Adipocyte (in vitro differentiated cells): ENCODE data around the gene TDRD5.

Source experiments
- DNase-seq: peaks from one replicate; pipeline ENCODE4 v3.0.0-alpha.2; 2015; ENCODE audit warnings: low read depth
- H3K27me3 ChIP-seq: replicated peaks from 2 replicates; pipeline ENCODE4 v1.7.0; 2013; ENCODE audit warnings: mild to moderate bottlenecking, low read length, moderate library complexity; ENCODE audit not compliant: control insufficient read depth, insufficient read depth
- H3K36me3 ChIP-seq: 2 replicates; pipeline ENCODE4 v1.7.0; 2013; ENCODE audit warnings: low read length, mild to moderate bottlenecking, moderate library complexity; ENCODE audit not compliant: control insufficient read depth, insufficient read depth, severe bottlenecking
- H3K4me1 ChIP-seq: 2 replicates; pipeline ENCODE4 v1.7.0; 2013; ENCODE audit warnings: mild to moderate bottlenecking, low read length, moderate library complexity; ENCODE audit not compliant: control insufficient read depth, insufficient read depth
- H3K4me3 ChIP-seq: 2 replicates; pipeline ENCODE4 v1.7.0; 2013; ENCODE audit warnings: mild to moderate bottlenecking, low read length, moderate library complexity
- H3K9ac ChIP-seq: 2 replicates; pipeline ENCODE4 v1.7.0; 2013; ENCODE audit warnings: mild to moderate bottlenecking, low read length, moderate library complexity
- H3K9me3 ChIP-seq: 2 replicates; pipeline ENCODE4 v1.7.0; 2013; ENCODE audit warnings: mild to moderate bottlenecking, low read length, moderate library complexity; ENCODE audit not compliant: control insufficient read depth

Gene TDRD5, protein sequence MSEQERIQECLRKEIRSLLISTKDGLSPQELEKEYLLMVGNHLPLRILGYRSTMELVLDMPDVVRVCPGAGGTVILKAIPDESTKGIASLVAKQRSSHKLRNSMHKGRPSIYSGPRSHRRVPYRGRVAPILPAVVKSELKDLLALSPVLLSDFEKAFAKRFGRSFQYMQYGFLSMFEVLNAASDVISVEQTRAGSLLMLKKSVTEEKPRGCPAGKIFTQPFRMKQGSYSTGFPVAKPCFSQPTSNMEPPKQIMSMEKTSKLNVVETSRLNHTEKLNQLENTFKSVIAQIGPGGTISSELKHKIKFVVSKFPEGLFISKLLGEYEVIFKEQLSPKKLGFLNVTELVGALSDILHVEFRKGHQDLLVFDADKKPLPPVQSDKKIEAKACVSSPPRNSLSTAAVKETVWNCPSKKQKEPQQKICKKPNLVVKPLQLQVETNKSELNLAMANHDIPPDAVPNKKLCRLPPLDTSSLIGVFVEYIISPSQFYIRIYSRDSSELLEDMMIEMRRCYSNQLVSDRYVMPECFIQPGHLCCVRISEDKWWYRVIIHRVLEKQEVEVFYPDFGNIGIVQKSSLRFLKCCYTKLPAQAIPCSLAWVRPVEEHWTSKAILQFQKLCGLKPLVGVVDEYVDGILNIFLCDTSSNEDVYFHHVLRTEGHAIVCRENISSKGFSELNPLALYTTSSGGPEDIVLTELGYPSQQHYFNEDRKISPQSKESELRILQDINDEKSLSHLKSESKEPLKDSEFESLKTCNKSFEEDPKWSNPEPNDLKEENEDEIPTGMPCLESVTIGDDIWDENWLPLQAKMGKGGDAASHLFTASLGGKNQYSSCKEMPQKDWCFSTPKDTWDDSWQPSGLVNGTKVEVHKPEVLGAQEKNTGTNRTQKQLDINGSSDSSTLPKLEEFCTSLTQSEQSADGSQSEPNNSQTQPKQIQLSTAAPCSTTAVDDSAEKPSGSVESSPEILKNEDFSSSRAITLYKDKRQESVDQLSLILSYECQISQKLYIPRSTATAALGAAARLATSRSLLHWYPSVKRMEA

DNA sequence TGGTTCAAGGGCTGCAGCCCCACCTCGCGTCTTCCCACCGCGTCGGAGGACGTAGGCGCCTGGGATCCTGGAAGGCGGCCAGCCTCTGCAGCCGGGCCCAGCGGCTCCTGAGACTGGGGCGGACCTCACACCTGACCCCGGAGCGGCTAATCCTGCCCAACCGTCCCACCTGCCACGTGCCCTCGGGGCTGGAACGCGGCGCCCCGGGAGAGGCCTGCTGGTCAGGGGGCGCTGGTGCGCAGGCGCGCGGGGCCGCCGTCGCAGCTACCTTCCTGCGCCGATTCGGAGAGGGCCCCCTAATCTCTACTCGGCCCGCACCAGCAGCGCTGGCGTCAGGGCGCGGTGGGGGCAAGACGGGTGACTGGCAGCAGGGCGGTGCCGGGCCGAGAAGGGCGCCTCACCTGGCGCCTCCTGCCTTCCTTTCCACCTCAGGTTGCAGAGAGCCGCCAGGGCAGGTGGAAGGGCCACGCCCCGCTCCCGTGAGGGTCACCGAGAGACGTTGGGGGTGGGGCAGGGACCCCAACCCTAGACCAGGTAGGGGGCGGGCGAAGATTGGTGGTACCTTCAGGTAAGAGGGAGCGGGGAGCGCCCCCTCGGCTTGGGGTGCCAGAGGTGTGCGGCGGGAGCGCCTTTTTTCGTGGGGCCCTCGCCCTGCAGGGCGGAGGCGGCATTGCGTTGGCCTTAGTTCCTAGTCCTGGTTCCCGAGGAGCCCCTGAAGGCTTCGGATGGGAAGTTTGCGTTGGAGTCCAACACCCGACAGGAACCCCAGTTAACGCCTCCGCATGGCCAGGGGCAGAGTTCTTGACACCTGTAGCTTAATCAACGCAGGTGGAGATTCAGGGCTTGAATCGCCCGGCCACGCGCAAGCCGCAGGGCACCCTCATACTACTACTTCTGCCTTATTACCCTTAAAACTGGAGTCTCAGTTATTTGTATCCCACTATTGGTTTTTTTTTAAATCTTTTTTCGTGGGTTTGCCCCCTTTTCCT lies at the start of gene TDRD5:
Gene TDRD5, plus strand, starts transcription at position 241 of the 989 bp plus-strand sequence. CDS start 784 bp downstream, outside the sequence.
- Histone ChIP-seq H3K4me3 (peak within 1 kb of the TSS; percentile 33), H3K4me1 (no peaks in the 10 kb centered on the region), H3K9ac (no peak within 1 kb of the TSS), H3K27me3 (peaks cover 60% of the 10 kb centered on the region), H3K9me3 (peaks cover 8% of the 10 kb centered on the region), H3K36me3 (no peaks in the 10 kb centered on the region)
- DNase-seq, result no peak

DNA sequence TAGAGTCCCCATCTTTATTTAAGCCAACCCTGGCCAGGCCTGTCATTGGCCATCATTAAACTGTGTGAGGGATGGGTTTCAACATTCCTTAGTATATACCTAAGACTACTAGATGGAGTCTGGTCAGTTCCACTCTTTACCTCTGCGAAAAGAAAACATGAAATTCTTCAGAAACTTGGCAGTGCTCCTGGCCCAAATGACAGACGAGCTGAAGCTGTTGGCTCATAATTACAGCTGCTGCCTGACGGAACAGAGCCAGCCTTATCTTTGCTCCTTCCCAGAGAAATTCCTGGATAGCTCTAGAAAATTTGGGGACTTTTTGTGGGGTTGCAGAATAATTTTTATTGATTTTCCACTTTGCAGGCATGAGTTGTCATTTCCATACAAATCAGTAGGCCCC lies 46.3 kb upstream of the TDRD5 start:
- Histone ChIP-seq H3K27me3 (peaks cover 3% of the 10 kb centered on the region), H3K4me3 (no peak overlapping the region), H3K4me1 (peaks cover under 1% of the 10 kb centered on the region), H3K36me3 (no peaks in the 10 kb centered on the region), H3K9me3 (no peaks in the 10 kb centered on the region), H3K9ac (no peak overlapping the region)
- no peak for DNase-seq

DNA sequence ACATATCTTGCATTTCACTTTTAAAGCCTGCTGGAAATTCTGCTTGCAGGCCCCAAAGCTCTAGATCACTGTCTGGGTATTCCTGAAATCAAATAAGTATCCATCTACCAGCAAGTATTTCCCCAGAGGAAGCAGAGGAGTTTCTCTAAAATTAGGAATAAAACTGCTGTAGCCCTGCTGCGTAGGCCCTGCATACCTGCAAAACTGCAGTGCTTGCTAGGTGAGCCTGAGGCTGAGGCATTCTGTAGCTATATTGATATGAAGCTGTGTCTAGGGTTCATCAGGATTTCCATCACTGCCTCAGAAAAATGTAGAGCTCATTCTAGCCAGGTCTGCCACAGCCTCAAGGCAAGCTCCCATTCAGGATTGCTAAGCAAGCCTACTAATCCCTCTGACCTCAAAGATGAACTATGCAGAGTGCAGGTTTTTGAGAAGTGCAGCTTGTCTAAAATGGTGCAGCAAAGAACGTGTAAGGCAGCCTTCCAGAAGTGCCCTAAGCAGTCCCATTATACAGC lies 44.6 kb upstream of the TDRD5 start:
- H3K27me3 ChIP-seq, result peaks cover 3% of the 10 kb centered on the region
- H3K4me3 ChIP-seq, result no peak overlapping the region
- H3K9ac ChIP-seq, result no peak overlapping the region
- no peaks in the 10 kb centered on the region for H3K36me3 ChIP-seq
- peaks cover 15% of the 10 kb centered on the region for H3K4me1 ChIP-seq
- no peaks in the 10 kb centered on the region for H3K9me3 ChIP-seq
- DNase-seq, result no peak

DNA sequence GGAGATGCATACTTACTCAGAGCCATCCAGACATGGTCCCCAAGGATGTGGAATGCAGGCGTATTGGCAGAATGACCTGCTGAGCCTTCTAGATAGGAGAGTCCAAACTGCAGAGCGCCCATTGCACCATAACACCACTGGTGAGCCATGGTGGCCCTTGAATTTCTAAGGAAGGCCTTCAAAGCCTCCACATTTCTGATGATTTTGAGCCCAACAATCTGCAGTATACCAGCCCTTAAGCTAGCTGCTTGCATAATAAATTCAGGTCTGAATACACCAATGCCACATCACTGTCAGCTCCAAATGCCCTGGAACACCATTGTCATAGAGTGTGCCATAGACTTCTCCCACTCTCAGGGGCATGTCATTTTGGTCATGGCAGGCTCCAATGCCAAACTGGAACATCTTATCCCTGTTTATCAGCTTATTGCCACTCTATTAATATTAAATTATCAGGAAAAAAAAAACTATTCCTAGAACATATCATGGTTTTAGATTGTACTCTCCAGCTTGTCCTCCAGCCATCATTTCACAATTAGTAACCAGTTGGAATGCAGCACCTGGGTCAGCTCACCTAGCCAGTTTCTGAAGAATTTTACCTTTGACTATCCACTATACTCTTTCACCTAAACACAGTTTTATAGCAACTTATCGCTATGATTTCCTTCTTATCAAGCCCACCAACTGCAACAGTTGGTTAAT lies 42.8 kb upstream of the TDRD5 start:
- Histone ChIP-seq H3K9me3 (no peaks in the 10 kb centered on the region), H3K4me3 (no peak overlapping the region), H3K9ac (no peak overlapping the region), H3K27me3 (no peaks in the 10 kb centered on the region), H3K4me1 (peaks cover 15% of the 10 kb centered on the region), H3K36me3 (no peaks in the 10 kb centered on the region)
- no peak for DNase-seq

DNA sequence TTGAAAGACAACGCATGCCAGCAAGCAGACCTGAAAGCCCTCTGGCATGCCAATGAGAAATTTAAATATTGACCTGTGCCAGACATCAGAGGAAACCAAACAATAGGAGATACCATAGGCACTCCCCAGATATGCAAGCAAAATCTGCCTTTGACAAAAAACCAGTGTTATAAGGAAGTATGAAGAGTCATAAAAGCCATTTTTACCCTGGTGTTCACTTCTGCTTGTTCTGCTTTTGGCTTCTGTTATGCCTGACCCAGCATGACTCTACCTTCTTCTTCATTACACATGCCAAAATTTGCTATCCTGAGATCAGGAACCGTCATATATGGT lies 42.3 kb upstream of the TDRD5 start:
- H3K9ac ChIP-seq, result no peak overlapping the region
- no peak for DNase-seq
- no peaks in the 10 kb centered on the region for H3K9me3 ChIP-seq
- H3K36me3 ChIP-seq, result no peaks in the 10 kb centered on the region
- no peak overlapping the region for H3K4me3 ChIP-seq
- H3K4me1 ChIP-seq, result peaks cover 15% of the 10 kb centered on the region
- no peaks in the 10 kb centered on the region for H3K27me3 ChIP-seq

DNA sequence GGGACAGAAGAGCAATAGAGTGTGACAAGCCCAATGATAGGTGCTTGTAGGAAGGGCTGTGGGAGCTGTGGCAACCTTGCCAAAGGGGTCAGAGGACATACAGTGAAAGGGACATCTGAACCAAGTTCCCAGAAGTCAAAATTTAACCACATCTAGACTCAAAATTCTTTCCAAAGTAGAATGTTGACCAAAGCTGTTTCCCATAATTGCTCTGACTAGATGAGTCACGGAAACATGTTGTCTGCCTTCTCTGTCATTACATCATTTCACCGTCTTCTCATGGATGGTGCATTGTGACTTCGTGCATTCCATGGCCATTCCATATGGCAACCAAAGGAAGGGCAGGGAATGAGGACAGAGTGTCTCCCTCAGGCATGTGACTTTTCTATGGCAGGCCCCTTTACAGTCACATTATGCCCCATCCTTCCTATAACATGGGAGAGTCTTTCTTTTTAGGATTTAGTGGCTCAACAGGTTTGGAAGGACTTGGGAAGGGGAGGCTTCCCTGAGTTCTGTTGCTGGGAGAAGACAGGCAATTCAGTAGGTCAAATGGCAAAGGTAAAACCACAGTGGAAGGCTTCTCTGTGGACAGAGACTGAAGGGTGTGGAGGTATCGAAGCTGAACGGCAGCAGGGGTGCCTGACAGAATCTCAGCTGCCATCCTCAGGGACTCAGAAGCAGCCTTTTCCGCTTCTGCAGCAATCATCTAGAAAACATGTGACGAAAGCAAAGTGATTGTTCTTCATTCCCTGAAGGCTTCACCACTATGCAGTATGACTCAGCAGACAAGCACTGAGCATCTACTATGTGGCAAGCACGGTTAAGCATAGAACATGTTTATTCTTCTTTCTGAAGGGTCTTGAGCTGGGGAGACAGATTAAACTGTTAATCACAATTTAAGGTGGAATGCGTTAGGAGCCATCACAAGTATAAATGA lies 40.6 kb upstream of the TDRD5 start:
- Histone ChIP-seq H3K27me3 (no peaks in the 10 kb centered on the region), H3K36me3 (no peaks in the 10 kb centered on the region), H3K4me1 (peaks cover 15% of the 10 kb centered on the region), H3K9ac (no peak overlapping the region), H3K9me3 (no peaks in the 10 kb centered on the region), H3K4me3 (peak overlapping the region; percentile 36)
- DNase-seq, result peak; percentile 67

DNA sequence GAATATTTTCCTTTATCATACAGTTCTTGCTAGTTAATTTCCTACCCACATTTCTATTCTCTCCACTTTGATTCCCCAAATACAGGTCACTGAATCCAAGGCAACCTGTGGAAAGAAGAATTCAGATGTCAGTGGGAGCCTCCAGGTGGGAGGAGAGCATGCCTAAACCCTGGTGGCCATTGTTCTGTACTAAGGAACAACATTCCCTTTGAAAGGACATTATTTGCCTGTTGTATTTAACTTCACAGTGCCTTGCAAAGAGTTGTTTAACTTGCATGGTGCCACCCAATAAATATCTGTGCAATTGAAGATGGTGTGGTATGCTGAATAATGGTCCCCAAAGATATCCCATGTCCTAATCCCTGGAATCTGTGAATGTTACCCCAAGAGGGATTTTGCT lies 37.2 kb upstream of the TDRD5 start:
- H3K4me1 ChIP-seq, result peaks cover 15% of the 10 kb centered on the region
- H3K27me3 ChIP-seq, result no peaks in the 10 kb centered on the region
- no peak for DNase-seq
- no peak overlapping the region for H3K4me3 ChIP-seq
- no peaks in the 10 kb centered on the region for H3K9me3 ChIP-seq
- H3K9ac ChIP-seq, result no peak overlapping the region
- H3K36me3 ChIP-seq, result no peaks in the 10 kb centered on the region

DNA sequence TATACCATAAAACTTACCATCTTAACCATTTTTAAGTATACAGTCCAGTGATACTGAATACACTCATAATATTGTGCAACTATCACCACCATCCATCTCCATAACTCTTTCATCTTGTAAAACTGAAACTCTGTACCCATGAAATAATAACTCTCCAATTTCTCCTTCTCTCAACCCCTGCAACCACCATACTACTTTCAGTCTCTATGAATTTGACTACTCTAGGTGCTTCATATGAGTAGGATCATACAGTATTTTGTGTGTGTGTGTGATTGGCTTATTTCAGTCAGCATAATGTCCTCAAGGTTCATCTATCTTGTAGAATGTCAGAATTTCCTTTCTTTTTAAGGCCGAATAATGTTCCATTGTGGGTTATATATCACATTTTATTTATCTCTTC lies 33.6 kb upstream of the TDRD5 start:
- no peak overlapping the region for H3K9ac ChIP-seq

DNA sequence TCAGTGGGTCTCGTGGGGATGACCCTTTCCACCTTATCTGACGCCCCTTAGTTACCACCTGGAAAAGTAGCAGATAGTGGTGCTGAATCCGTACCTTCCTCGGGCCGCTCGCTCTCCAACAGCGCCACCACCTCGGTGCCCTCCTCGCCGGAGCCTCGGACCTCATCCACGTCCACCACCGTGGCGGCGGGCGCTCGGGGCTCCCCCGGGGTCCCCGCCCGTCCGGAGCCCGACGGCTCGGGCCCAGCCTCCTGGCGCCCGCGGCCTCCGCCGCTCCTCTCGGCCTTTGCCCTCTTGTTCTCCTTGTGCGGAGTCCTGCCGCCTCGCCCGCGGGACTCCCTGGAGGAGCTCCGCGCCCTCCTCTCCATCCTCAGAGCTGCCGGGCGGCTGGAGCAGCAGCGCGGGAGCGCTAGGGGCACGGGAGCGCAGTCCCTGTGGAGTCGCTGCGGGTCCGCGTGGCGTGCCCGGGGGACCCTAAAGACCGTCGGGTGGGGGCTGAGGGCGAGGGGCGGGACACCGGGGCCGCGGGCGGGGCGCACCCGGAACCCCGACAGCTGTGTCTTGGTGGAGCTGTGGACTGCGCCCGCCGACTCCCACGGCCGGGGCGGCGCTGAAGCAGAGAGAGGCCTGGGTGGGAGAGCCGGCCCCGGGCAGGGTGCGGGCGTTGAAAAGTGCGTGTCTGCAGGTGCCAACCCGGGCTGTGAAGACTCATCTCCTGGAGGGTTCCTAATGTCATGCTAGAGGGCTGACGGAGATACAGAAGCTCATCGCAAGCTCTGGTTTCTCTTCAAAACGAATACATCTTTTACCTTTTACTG lies 15.9 kb upstream of the TDRD5 start, which contains the start of gene NPHS2:
Gene NPHS2, minus strand, starts transcription at position 452 of the 818 bp plus-strand sequence. Its CDS starts 84 bp downstream, at position 368.
- Histone ChIP-seq H3K9ac (no peak within 1 kb of the TSS), H3K36me3 (no peaks in the 10 kb centered on the region), H3K27me3 (peaks cover 50% of the 10 kb centered on the region), H3K4me3 (no peak within 1 kb of the TSS), H3K4me1 (no peaks in the 10 kb centered on the region), H3K9me3 (no peaks in the 10 kb centered on the region)
- DNase-seq, result no peak

More for the DNA sequence above, 33.6 kb upstream of the TDRD5 start:
- no peaks in the 10 kb centered on the region for H3K36me3 ChIP-seq
- no peaks in the 10 kb centered on the region for H3K4me1 ChIP-seq
- no peak overlapping the region for H3K4me3 ChIP-seq
- peaks cover 5% of the 10 kb centered on the region for H3K9me3 ChIP-seq
- H3K27me3 ChIP-seq, result peaks cover 5% of the 10 kb centered on the region
- no peak for DNase-seq
